NOMO-1 treated with dmso at 0.1 percent for 144 hours (cell line): ENCODE measurements around the gene OR5K3.
"Not testable (repeated sequence)": the region's sequence is repeated elsewhere in the genome, so short reads cannot be mapped to it uniquely, and the experiment has no call there.

ENCODE experiments used
- DNase-seq: peaks from one replicate; lab custom pipeline; 2025; ENCODE audit not compliant: unreplicated experiment; lab: John Stamatoyannopoulos, UW

The OR5K3 gene, protein sequence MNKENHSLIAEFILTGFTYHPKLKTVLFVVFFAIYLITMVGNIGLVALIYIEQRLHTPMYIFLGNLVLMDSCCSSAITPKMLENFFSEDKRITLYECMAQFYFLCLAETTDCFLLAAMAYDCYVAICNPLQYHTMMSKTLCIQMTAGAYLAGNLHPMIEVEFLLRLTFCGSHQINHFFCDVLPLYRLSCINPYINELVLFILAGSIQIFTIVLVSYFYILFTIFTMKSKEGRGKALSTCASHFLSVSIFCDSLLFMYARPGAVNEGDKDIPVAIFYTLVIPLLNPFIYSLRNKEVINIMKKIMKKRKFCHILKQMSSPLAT

DNA sequence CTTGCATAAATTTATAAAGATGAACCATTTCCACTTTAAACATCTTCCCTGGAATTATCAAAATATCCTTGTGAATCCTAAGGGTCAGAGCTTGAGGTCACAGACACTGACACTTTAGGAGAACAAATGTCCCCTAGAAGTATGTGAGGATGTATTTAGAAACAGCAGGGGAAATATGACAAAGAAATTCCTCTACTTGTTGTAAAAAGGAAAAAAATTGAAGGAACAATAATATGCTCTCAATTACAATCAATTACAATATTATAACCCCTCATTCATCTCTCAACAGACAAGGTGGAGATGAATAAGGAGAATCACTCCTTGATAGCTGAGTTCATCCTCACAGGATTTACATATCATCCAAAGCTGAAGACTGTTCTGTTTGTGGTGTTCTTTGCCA, at the start of gene OR5K3:
OR5K3 (plus strand) TSS at position 301 of the 400 bp plus-strand sequence; CDS start at position 301, 0 bp downstream.
- DNase-seq = no peak

GRCh38 chr3:98341758-98342157, 48.7 kb upstream of the OR5K3 start:
- no peak for DNase-seq

GRCh38 chr3:98343647-98344507, 46.6 kb upstream of the OR5K3 start:
- no peak for DNase-seq

DNA sequence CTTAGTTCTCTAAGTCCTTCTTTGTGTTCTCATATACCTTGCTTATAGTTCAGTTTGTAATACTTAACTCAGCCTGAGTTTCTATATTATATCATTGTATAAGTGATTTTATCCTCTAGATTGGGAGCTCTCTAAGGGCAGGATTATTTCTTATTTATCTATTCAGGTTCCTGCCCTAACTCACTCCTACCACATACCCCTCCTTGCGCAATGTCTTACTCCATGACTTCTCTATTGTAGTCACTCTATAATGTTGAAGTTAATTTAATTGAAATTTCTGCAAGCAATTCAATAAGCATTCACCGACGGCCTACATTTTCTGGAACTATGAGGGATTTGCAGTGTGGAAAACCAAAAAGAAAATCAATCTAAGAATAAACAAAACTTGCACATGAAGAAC, 40.4 kb upstream of the OR5K3 start:
- no peak for DNase-seq

- DNase-seq = no peak
These were observed 36.9 kb upstream of the OR5K3 start, which contains the start of gene OR5K4 for GRCh38 chr3:98353554-98353953. Gene OR5K4 (plus strand): TSS chr3:98353854. CDS start chr3:98353854, 0 bp downstream.

- no peak for DNase-seq
These were observed 31.2 kb upstream of the OR5K3 start for GRCh38 chr3:98359250-98359649.

- no peak for DNase-seq
These were observed 30.3 kb upstream of the OR5K3 start for GRCh38 chr3:98359993-98360675.

DNA sequence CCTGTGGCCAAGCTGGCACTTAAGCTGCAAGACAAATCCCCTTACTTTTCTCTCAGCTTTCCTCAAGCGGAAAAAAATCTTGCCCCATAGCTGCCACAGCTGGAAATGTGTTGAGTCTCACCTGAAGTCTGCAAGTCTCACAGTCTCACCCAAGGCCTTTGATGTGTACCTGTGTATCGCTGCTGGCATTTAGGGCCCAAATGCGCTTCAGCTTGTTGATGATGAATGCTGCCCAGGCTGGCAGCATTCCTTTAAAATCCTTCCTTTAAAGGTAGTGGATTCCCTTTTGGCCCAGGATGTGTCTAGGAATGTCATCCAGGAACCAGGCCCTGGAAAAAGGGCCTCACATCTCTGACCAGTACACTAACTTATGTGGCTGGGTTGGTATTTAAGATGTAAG, 29.8 kb upstream of the OR5K3 start:
- no peak for DNase-seq

DNA sequence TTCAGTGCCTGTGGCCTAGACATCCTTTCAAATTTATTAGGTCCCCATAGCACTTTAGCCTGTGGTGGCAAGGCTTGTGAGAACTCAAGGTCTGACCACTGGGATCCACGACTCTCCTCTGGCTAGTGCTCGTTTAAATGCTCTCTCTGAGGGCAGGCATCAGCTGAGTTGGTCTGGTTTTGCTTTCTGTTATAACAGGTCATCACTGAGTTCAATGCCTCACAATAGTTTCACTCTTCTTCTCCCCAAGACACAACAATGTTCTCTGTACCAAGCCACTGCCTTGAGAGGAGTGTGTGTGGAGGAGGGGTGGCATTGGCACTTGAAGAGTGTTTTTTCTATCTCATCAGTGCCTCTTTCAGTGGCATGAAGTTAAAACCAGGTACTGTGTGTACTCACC, 29.2 kb upstream of the OR5K3 start:
- DNase-seq = no peak

DNA sequence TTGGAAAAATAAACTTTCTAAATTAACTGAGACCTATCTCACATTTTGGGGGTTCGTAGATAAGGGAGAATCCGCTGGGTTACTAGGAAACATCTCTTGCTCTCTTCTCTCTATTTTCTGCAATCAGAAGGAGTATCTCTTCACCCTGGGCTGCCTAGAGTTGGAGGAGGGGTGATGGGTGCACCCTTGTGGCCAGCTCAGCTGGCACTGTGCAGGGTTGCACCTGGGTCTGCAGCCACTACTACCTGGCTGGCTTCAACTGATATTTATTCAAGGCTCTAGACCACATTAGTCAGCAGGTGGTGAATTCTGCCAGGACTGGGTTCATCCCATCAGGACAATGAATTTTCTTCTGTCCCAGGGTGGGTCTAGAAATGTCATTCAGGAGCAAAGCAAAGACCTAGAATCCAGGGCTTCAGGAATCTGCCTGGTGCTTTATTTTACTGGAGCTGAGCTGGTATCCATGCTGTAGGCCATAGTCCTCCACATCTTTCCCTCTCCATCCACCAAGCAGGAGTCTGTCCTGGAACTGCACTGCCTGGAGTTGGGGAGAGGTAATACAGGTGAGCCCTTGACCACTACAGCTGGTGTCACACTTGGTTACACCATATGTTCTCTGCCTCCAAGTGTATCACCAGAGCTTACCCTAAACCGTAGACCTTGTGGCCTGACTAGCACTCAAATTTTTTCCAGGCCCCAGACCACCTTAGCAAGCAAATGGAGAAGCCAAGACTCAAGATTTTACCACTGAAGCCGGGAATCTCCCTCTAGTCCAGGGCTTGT, 22.8 kb upstream of the OR5K3 start:
- DNase-seq = no peak

- DNase-seq = no peak
These were observed 19.3 kb upstream of the OR5K3 start for GRCh38 chr3:98371186-98371585.

GRCh38 chr3:98371853-98372252, 18.6 kb upstream of the OR5K3 start:
- DNase-seq = no peak

DNA sequence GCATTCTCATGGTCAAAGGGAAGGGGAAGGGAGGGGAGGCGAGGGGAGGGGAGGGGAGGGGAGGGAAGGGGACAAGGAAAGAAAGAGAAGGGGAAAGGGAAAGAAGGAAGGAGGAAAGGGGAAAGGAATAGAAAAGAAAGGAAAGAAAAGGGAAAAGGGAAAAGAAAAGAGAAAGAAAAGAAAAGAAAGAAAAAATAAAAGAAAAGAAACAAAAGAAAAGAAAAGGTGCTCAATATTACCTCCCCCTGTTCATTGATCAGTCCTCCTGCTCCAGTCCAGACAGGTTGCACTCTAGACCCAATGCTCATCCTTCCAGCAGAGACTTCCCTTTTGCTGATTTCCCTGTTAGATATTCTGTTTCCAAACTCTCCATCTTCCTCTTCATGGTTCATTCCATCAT, 18.0 kb upstream of the OR5K3 start:
- DNase-seq = no peak

DNA sequence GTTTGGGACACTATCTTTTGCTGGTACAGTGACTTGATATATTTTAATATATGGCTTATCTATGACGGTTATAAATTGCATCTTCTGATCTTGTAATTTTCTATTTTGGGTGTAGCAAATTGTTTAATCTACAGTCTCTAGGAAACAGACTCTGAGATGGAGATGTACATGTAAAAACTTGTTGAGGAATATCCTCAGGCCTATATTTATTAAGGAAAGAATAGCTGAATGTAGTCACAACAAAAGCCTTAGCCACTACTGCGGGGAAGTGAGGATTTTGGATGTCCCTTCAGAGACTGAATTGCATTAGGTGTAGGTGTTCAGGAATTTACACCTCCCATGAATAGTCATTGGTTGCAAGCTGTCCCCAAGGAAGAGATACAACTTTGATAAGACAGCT, 13.8 kb upstream of the OR5K3 start:
- no peak for DNase-seq

DNA sequence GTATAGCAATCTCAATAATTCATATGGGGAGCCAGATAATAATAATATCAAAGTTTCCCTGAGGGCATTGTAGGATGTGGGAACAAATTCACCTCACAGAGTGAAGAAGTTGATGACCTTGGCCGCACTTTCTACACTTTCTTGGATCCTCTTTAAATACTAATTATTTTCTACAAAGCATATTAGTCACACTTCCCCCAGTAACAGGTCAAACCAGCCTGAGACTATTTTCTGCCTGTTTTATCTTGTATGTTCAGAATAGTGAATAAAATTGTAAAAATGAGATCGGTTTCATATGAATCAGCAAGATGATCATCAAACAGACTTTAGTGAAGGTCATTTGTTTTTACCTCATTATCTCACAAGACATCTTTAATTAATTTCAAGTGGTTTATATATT, 2.3 kb upstream of the OR5K3 start:
- DNase-seq = no peak

GRCh38 chr3:98395101-98395500, 4.6 kb downstream of the OR5K3 start:
- no peak for DNase-seq

- not testable (repeated sequence) for DNase-seq
These were observed 6.0 kb downstream of the OR5K3 start for GRCh38 chr3:98396482-98396881.

- DNase-seq = no peak
These were observed 8.0 kb downstream of the OR5K3 start for GRCh38 chr3:98398513-98398912.

DNA sequence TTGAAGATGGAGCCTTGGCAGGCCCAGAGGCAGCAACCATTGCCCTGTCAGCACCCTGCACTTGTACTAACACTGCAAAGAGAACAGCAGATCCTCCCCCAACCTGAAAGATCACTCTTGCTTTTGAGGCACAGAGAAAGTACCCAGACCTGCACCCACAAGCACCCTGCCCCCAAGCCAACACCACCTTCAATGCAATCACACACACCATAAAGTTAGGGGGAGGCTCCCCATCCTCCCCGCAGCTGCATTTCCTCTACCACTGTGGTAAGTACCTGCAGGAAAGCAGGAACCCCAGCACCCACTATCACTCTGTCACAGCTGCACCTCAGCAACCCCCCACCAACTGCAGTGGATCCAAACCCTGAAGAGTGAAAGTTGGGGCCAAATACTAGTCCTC, 12.0 kb downstream of the OR5K3 start:
- no peak for DNase-seq

DNA sequence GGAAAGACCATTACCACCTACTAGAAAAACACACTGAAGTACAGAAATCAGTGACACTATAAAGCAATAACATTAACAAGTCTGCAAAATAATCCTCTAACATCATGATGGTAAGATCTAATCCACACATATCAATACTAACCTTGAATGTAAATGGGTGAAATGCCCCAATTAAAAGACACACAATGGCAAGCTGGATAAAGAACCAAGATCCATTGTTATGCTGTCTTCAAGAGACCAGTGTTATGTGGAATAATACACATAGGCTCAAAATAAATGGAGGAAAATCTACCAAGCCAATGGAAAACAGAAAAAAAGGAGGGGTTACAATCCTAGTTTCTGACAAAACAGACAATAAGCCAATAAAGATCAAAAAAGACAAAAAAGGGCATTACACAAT, 13.5 kb downstream of the OR5K3 start:
- DNase-seq = no peak

- DNase-seq = no peak
These were observed 15.6 kb downstream of the OR5K3 start for GRCh38 chr3:98406034-98406433.
